Keratinocyte (primary cell): ENCODE measurements around the gene TFB1M. TPM values are rescaled to one million over a fixed set of nuclear protein-coding genes. Genes with fewer than 3 reads are reported as not detected.

Experiments
- DNase-seq: peaks from one replicate; pipeline ENCODE4 v3.0.0-alpha.2; 2011; ENCODE audit warnings: low read depth, missing footprints, low spot score
- FAIRE-seq: peaks from 2 replicates; lab custom pipeline; 2011; peaks lifted over from hg19 to GRCh38; lab: Jason Lieb, UNC
- H2AFZ ChIP-seq: 2 replicates; pipeline ENCODE4 v1.6.0; 2012; ENCODE audit warnings: low read length, control low read depth, inconsistent platforms; ENCODE audit not compliant: control insufficient read depth
- H3K27ac ChIP-seq: 2 replicates; pipeline ENCODE4 v1.5.1; 2011; ENCODE audit warnings: low read length; ENCODE audit not compliant: control insufficient read depth, insufficient read depth
- H3K27me3 ChIP-seq: 3 replicates; pipeline ENCODE4 v1.6.0; 2011; ENCODE audit warnings: low read length; ENCODE audit not compliant: control insufficient read depth, insufficient read depth; ENCODE audit errors: extremely low read depth
- H3K36me3 ChIP-seq, 2 experiments: 2 replicates in 1 of 2; 3 replicates in 1 of 2; pipeline ENCODE4 v1.5.1; 2011; ENCODE audit warnings: low read length in 2 of 2, mild to moderate bottlenecking in 1 of 2; ENCODE audit not compliant: control insufficient read depth in 2 of 2, insufficient read depth in 2 of 2; ENCODE audit errors: extremely low read depth in 1 of 2
- H3K4me1 ChIP-seq: 3 replicates; pipeline ENCODE4 v1.5.1; 2011; ENCODE audit warnings: low read length; ENCODE audit not compliant: control insufficient read depth, insufficient read depth; ENCODE audit errors: extremely low read depth
- H3K4me2 ChIP-seq: 3 replicates; pipeline ENCODE4 v1.6.0; 2011; ENCODE audit warnings: low read depth, low read length; ENCODE audit not compliant: control insufficient read depth, insufficient read depth; ENCODE audit errors: extremely low read depth
- H3K4me3 ChIP-seq, 3 experiments: fragments of 200-600 bp in 1 of 3; sonication (generic) in 1 of 3; 2 replicates in 2 of 3; 3 replicates in 1 of 3; pipeline ENCODE4 v1.5.1; 2011 to 2016; ENCODE audit warnings: low read length in 3 of 3, mild to moderate bottlenecking in 3 of 3, control low read depth in 2 of 3, inconsistent platforms in 1 of 3, low read depth in 1 of 3, mixed read lengths in 1 of 3, mixed run types in 1 of 3, moderate library complexity in 1 of 3; ENCODE audit not compliant: control insufficient read depth in 2 of 3, insufficient read depth in 2 of 3; ENCODE audit errors: extremely low read depth in 1 of 3
- H3K79me2 ChIP-seq: 2 replicates; pipeline ENCODE4 v1.6.0; 2012; ENCODE audit warnings: low read length; ENCODE audit not compliant: control insufficient read depth, insufficient read depth
- H3K9ac ChIP-seq: 3 replicates; pipeline ENCODE4 v1.6.0; 2011; ENCODE audit warnings: low read length; ENCODE audit not compliant: control insufficient read depth, insufficient read depth; ENCODE audit errors: extremely low read depth
- H3K9me1 ChIP-seq: 3 replicates; pipeline ENCODE4 v1.6.0; 2011; ENCODE audit warnings: low read length; ENCODE audit not compliant: control insufficient read depth, insufficient read depth; ENCODE audit errors: extremely low read depth
- H3K9me3 ChIP-seq: 2 replicates; pipeline ENCODE4 v1.5.1; 2012; ENCODE audit warnings: low read depth, low read length; ENCODE audit not compliant: control insufficient read depth
- H4K20me1 ChIP-seq: 3 replicates; pipeline ENCODE4 v1.6.0; 2011; ENCODE audit warnings: low read length; ENCODE audit not compliant: control insufficient read depth, insufficient read depth; ENCODE audit errors: extremely low read depth
- CTCF ChIP-seq, 3 experiments: IDR thresholded peaks in 1 of 3; conservative IDR thresholded peaks in 1 of 3; optimal IDR thresholded peaks in 1 of 3; 2 replicates in 2 of 3; 3 replicates in 1 of 3; pipeline versions ENCODE3 to v1.5.1; 2011; ENCODE audit warnings: low read length in 3 of 3, mild to moderate bottlenecking in 3 of 3, moderate library complexity in 2 of 3, control low read depth in 1 of 3, inconsistent platforms in 1 of 3; ENCODE audit not compliant: insufficient read depth in 2 of 3; ENCODE audit errors: extremely low read depth in 1 of 3
- EZH2 ChIP-seq: IDR thresholded peaks from one replicate; pipeline ENCODE4 v1.6.1; 2012; ENCODE audit warnings: inconsistent platforms, mild to moderate bottlenecking, low read length, moderate library complexity
- dilution Hi-C: fragments of 300-500 bp; cut with MboI; formaldehyde crosslinking; loops from one replicate; pipeline ENCODE4 v1.7.0; 2020; ENCODE audit warnings: low sequenced_read_pairs; ENCODE audit not compliant: extremely low pct_ligation_motif_present
- polyA plus RNA-seq, 5 experiments: library from polyadenylated mRNA; depleted of rRNA in 3 of 5; stranded (reverse) in 3 of 5; stranded (forward) in 1 of 5; unstranded in 1 of 5; fragments of >200 nt; gene quantifications; 1 replicate in 1 of 5; 2 replicates in 3 of 5; 3 replicates in 1 of 5; pipeline versions ENCODE4 v1.2.1 to v1.2.3, GENCODE V29; 2011 to 2012; ENCODE audit warnings: missing spikeins in 2 of 5, low read depth in 1 of 5, low replicate concordance in 1 of 5

Gene TFB1M
- polyA plus RNA-seq, 1 donor (not counting 4 experiments of a cell fraction or from before 2014, with no cell fraction given), result 38.6 TPM

- Histone ChIP-seq H3K4me3 (no peak overlapping the region), H3K4me2 (peak overlapping the region; percentile 36), H3K36me3 (peaks cover 0 to 9% of the 10 kb centered on the region in 2 experiments), H3K27me3 (no peaks in the 10 kb centered on the region), H3K9me1 (no peaks in the 10 kb centered on the region), H3K9ac (peak overlapping the region; percentile 1), H3K27ac (peak overlapping the region; percentile 63), H3K79me2 (peaks cover 20% of the 10 kb centered on the region), H2AFZ (no peak overlapping the region), H4K20me1 (no peaks in the 10 kb centered on the region), H3K9me3 (no peaks in the 10 kb centered on the region), H3K4me1 (peaks cover 58% of the 10 kb centered on the region)
- no peak for DNase-seq
- dilution Hi-C loops, result no loop called here
- TF ChIP-seq CTCF (optimal IDR thresholded peaks at IDR 0.05 in 1 of 3, IDR thresholded peaks at IDR 0.05 in 1 of 3, conservative IDR thresholded peaks at IDR 0.05 in 1 of 3; ENCODE audit: extremely low read depth in 1 of 3, insufficient read depth in 2 of 3, low read length in 3 of 3) (no peak), EZH2 (no peak)
- FAIRE-seq, result peak; percentile 91
Observed at GRCh38 chr6:155273431-155273830, 40.9 kb downstream of the TFB1M start.

GRCh38 chr6:155272353-155273232, 41.7 kb downstream of the TFB1M start:
- peak overlapping the region; percentile 36 for H3K4me2 ChIP-seq
- DNase-seq (no peak), FAIRE-seq (peak; percentile 41)
- H3K27me3 ChIP-seq, result no peaks in the 10 kb centered on the region
- dilution Hi-C loops, result no loop called here
- H3K9me1 ChIP-seq, result no peaks in the 10 kb centered on the region
- H3K9me3 ChIP-seq, result no peaks in the 10 kb centered on the region
- no peak for TF ChIP-seq CTCF (optimal IDR thresholded peaks at IDR 0.05 in 1 of 3, IDR thresholded peaks at IDR 0.05 in 1 of 3, conservative IDR thresholded peaks at IDR 0.05 in 1 of 3; ENCODE audit: extremely low read depth in 1 of 3, insufficient read depth in 2 of 3, low read length in 3 of 3)
- no peak for TF ChIP-seq EZH2
- H2AFZ ChIP-seq, result no peak overlapping the region
- peaks cover 20% of the 10 kb centered on the region for H3K79me2 ChIP-seq
- H3K27ac ChIP-seq, result peak overlapping the region; percentile 63
- no peak overlapping the region for H3K4me3 ChIP-seq
- H4K20me1 ChIP-seq, result no peaks in the 10 kb centered on the region
- peaks cover 50% of the 10 kb centered on the region for H3K4me1 ChIP-seq
- peaks cover 0 to 9% of the 10 kb centered on the region in 2 experiments for H3K36me3 ChIP-seq
- H3K9ac ChIP-seq, result no peak overlapping the region
